Endothelial cell of umbilical vein (primary cell): Measurements from ENCODE around the gene GTPBP4. TPM values are rescaled to one million over a fixed set of nuclear protein-coding genes. Genes with fewer than 3 reads are reported as not detected.
A peak's percentile ranks its signal among the peaks of the same experiment; 100 is the strongest.
"Not testable (repeated sequence)": the region's sequence is repeated elsewhere in the genome, so short reads cannot be mapped to it uniquely, and the experiment has no call there.

Experiments
- BruUV-seq: library from RNA; stranded (reverse); fragments of 400-500 nt; replicated peaks from 2 replicates; lab custom pipeline; 2021; lab: Mats Ljungman, UMichigan
- CTCF ChIA-PET: fragments of 300-600, 350-600 bp; sonication (Branson Sonifier 250); formaldehyde crosslinking; loops from one replicate; lab custom pipeline; 2021; ENCODE audit warnings: antibody characterized with exemption, inconsistent platforms; lab: Charles Lee
- POLR2A ChIA-PET: fragments of 300-600, 350-600 bp; sonication (Branson Sonifier 250); formaldehyde crosslinking; loops from one replicate; lab custom pipeline; 2021; ENCODE audit warnings: antibody characterized with exemption, inconsistent platforms; lab: Charles Lee
- DNase-seq: peaks from one replicate; pipeline ENCODE4 v3.0.0-alpha.2; 2011; ENCODE audit warnings: low read depth, low spot score
- FAIRE-seq: peaks from 2 replicates; lab custom pipeline; 2011; peaks lifted over from hg19 to GRCh38; lab: Jason Lieb, UNC
- H2AFZ ChIP-seq: 2 replicates; pipeline ENCODE4 v1.6.0; 2012; ENCODE audit warnings: low read depth, low read length, control low read depth, inconsistent platforms
- H3K27ac ChIP-seq: 2 replicates; pipeline ENCODE4 v1.5.1; 2011; ENCODE audit warnings: low read depth, mild to moderate bottlenecking, control low read depth, low read length, moderate library complexity; ENCODE audit not compliant: insufficient read depth
- H3K27me3 ChIP-seq, 2 experiments: 2 replicates each; pipeline versions ENCODE4 v1.6.0 to v1.6.1; 2011; ENCODE audit warnings: low read length in 2 of 2, mixed read lengths in 1 of 2; ENCODE audit not compliant: control insufficient read depth in 2 of 2, insufficient read depth in 2 of 2
- H3K36me3 ChIP-seq, 2 experiments: 2 replicates in 1 of 2; 3 replicates in 1 of 2; pipeline ENCODE4 v1.5.1; 2011; ENCODE audit warnings: low read length in 2 of 2, mild to moderate bottlenecking in 1 of 2, moderate library complexity in 1 of 2; ENCODE audit not compliant: control insufficient read depth in 2 of 2, insufficient read depth in 2 of 2; ENCODE audit errors: extremely low read depth in 1 of 2
- H3K4me1 ChIP-seq: 3 replicates; pipeline ENCODE4 v1.5.1; 2011; ENCODE audit warnings: mild to moderate bottlenecking, low read length; ENCODE audit not compliant: control insufficient read depth, insufficient read depth; ENCODE audit errors: extremely low read depth
- H3K4me2 ChIP-seq: 2 replicates; pipeline ENCODE4 v1.6.1; 2011; ENCODE audit warnings: low read length, control low read depth, mixed read lengths; ENCODE audit not compliant: insufficient read depth
- H3K4me3 ChIP-seq, 3 experiments: fragments of 200-600 bp in 1 of 3; sonication (generic), shearing (Covaris generic) in 1 of 3; replicated peaks in 1 of 3; 2 replicates each; pipeline ENCODE4 v1.5.1; 2011 to 2016; ENCODE audit warnings: control low read depth in 3 of 3, low read length in 3 of 3, mild to moderate bottlenecking in 2 of 3, inconsistent platforms in 1 of 3, low read depth in 1 of 3, moderate library complexity in 1 of 3; ENCODE audit not compliant: insufficient read depth in 1 of 3
- H3K79me2 ChIP-seq: 2 replicates; pipeline ENCODE4 v1.6.0; 2012; ENCODE audit warnings: low read length, inconsistent platforms; ENCODE audit not compliant: control insufficient read depth, insufficient read depth
- H3K9ac ChIP-seq: replicated peaks from 2 replicates; pipeline ENCODE3; 2011; ENCODE audit warnings: low read length, control low read depth; ENCODE audit not compliant: insufficient read depth; ENCODE audit errors: extremely low read depth
- H3K9me1 ChIP-seq: replicated peaks from 3 replicates; pipeline ENCODE4 v1.6.0; 2011; ENCODE audit warnings: mild to moderate bottlenecking, low read length; ENCODE audit not compliant: control insufficient read depth, insufficient read depth; ENCODE audit errors: extremely low read depth
- H3K9me3 ChIP-seq: replicated peaks from 2 replicates; pipeline ENCODE4 v1.5.1; 2012; ENCODE audit warnings: low read length, inconsistent platforms; ENCODE audit not compliant: control insufficient read depth, insufficient read depth
- H4K20me1 ChIP-seq: replicated peaks from 2 replicates; pipeline ENCODE3; 2011; ENCODE audit warnings: mild to moderate bottlenecking, low read length; ENCODE audit not compliant: control insufficient read depth, insufficient read depth; ENCODE audit errors: extremely low read depth
- FOS ChIP-seq: IDR thresholded peaks from 2 replicates; pipeline ENCODE4 v1.6.1; 2011; ENCODE audit warnings: mild to moderate bottlenecking, low read length, moderate library complexity, borderline replicate concordance; ENCODE audit not compliant: insufficient read depth
- JUN ChIP-seq: IDR thresholded peaks from 2 replicates; pipeline ENCODE4 v1.6.1; 2011; ENCODE audit warnings: borderline replicate concordance, low read depth; ENCODE audit not compliant: insufficient read length, insufficient read depth
- POLR2A ChIP-seq: IDR thresholded peaks from 2 replicates; pipeline ENCODE4 v1.6.1; 2012; ENCODE audit warnings: low read depth, mild to moderate bottlenecking, control low read depth, low read length
- POLR2AphosphoS5 ChIP-seq: IDR thresholded peaks from 2 replicates; pipeline ENCODE4 v1.6.1; 2012; ENCODE audit warnings: low read depth, mild to moderate bottlenecking, control low read depth, low read length, moderate library complexity; ENCODE audit not compliant: insufficient read depth
- dilution Hi-C: fragments of 300-500 bp; cut with MboI; formaldehyde crosslinking; loops from one replicate; pipeline ENCODE4 v1.15.0; 2019; ENCODE audit warnings: low sequenced_read_pairs; ENCODE audit not compliant: extremely low pct_ligation_motif_present
- intact Hi-C: fragments of 100-400 bp; cut with micrococcal nuclease; formaldehyde crosslinking; loops from one replicate; pipeline ENCODE4 v1.10.0; 2022
- polyA plus RNA-seq, 4 experiments: library from polyadenylated mRNA; depleted of rRNA in 3 of 4; stranded (reverse) in 3 of 4; unstranded in 1 of 4; fragments of >200 nt; gene quantifications; 2 replicates each; pipeline versions ENCODE4 v1.2.1 to v1.2.3, GENCODE V29; 2011 to 2012; ENCODE audit warnings: missing spikeins in 1 of 4
- total RNA-seq: library from RNA; stranded (reverse); gene quantifications from 2 replicates; pipeline ENCODE4 v1.2.3, GENCODE V29; 2021

Gene GTPBP4
- total and polyA plus RNA-seq, 2 donors (not counting 3 experiments of a cell fraction or from before 2014, with no cell fraction given), result 12.4 to 69.3 TPM

- no peaks in the 10 kb centered on the region for H3K27me3 ChIP-seq
- no peaks in the 10 kb centered on the region for H4K20me1 ChIP-seq
- ChIA-PET CTCF (interaction anchor here (0.9 to 1.2 kb wide), 4 partner anchors 9 to 45 kb away, joined by 3 to 5 read pairs (median 4); partner anchors contain the start of genes IDI1 and WDR37), POLR2A (interaction anchor here (0.6 kb wide), 1 partner anchor 16 kb away, joined by 4 read pairs; no protein-coding TSS in a partner anchor)
- no peaks in the 10 kb centered on the region for H3K9me1 ChIP-seq
- peak overlapping the region; percentile 29 for H3K4me2 ChIP-seq
- dilution Hi-C loops, result no loop called here
- TF ChIP-seq POLR2A, result no peak
- TF ChIP-seq JUN, result no peak
- TF ChIP-seq POLR2AphosphoS5, result peak; percentile 54
- TF ChIP-seq FOS, result no peak
- no peak overlapping the region for H2AFZ ChIP-seq
- H3K4me1 ChIP-seq, result peaks cover 49% of the 10 kb centered on the region
- peak; percentile 66 for DNase-seq
- BruUV-seq, result no TSS peak
- no peaks in the 10 kb centered on the region for H3K36me3 ChIP-seq
- no peak overlapping the region for H3K4me3 ChIP-seq
- no peaks in the 10 kb centered on the region for H3K9me3 ChIP-seq
- peak overlapping the region; percentile 12 for H3K9ac ChIP-seq
- FAIRE-seq, result no peak
- H3K79me2 ChIP-seq, result peaks cover 79% of the 10 kb centered on the region
- H3K27ac ChIP-seq, result peak overlapping the region; percentile 50
- intact Hi-C loops, result no loop called here
Measured at GRCh38 chr10:1064964-1065247, 76.7 kb downstream of the GTPBP4 start.

GRCh38 chr10:1066734-1067133, 78.5 kb downstream of the GTPBP4 start:
- H2AFZ ChIP-seq, H4K20me1 ChIP-seq, BruUV-seq, H3K36me3 ChIP-seq, DNase-seq, FAIRE-seq, intact Hi-C loops, H3K27me3 ChIP-seq, H3K9ac ChIP-seq, H3K9me3 ChIP-seq, H3K4me2 ChIP-seq, H3K9me1 ChIP-seq, CTCF ChIA-PET, H3K4me3 ChIP-seq, H3K27ac ChIP-seq, dilution Hi-C loops: not testable (repeated sequence)
- Histone ChIP-seq H3K79me2 (peaks cover 69% of the 10 kb centered on the region), H3K4me1 (peaks cover 39% of the 10 kb centered on the region)
- POLR2A ChIA-PET, result interaction anchor here (1.2 kb wide), 1 partner anchor 18 kb away, joined by 3 read pairs; the partner anchor contains the start of gene IDI1
